ENCODE data around the gene VN1R5.
"Not testable (repeated sequence)": the region's sequence is repeated elsewhere in the genome, so short reads cannot be mapped to it uniquely, and the experiment has no call there.

VN1R5 gene

DNA sequence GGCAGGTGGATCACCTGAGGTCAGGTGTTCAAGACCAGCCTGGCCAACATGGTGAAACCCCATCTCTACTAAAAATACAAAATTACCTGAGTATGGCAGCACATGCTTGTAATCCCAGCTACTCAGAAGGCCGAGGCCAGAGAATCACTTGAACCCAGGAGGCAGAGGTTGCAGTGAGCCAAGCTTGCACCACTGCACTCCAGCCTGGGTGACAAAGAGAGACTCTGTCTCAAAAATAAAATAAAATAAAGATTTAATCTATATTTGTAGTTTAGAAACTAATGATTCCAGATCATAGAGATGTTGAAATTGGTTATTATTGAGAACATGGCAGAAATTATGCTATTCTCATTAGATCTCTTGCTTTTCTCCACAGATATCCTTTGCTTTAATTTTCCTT is at the start of gene VN1R5:
VN1R5 (plus strand) TSS at position 301 of the 400 bp plus-strand sequence.
- DNase-seq = not testable (repeated sequence)

DNA sequence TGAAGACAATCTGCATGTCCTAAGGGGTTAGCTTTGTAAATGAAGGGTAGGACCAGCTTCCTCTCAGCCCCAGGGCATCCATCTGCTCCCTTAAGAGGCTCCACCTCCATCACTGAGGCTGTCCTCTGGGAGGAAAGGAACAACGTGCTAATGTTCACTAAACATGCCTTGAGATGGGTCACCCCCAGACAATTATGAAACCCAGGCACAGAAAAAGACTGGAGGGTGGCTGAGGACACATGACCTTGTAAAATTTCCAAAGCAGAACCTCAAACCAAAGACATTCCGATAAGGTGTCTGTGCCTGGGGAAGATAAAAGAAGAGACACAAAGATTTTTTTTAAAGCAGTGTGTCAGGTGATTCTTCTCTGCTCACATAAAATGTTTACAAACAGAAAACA is 46.5 kb upstream of the VN1R5 start:
- no peak for DNase-seq

DNA sequence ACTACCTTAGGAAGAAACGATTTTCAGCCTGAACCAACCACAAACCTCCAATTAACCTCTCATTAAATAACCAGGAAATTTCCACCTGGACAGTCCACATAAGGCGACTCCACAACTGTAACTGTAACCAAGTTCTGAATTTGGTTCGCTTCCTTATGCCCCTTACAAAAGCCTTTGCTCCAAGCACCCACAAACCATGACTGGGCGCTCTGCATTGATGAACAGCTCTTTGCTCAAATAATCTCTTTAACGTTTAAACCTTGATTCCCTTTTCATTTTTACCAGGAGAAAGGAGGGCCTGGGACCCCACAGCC is 45.9 kb upstream of the VN1R5 start:
- DNase-seq = no peak

DNA sequence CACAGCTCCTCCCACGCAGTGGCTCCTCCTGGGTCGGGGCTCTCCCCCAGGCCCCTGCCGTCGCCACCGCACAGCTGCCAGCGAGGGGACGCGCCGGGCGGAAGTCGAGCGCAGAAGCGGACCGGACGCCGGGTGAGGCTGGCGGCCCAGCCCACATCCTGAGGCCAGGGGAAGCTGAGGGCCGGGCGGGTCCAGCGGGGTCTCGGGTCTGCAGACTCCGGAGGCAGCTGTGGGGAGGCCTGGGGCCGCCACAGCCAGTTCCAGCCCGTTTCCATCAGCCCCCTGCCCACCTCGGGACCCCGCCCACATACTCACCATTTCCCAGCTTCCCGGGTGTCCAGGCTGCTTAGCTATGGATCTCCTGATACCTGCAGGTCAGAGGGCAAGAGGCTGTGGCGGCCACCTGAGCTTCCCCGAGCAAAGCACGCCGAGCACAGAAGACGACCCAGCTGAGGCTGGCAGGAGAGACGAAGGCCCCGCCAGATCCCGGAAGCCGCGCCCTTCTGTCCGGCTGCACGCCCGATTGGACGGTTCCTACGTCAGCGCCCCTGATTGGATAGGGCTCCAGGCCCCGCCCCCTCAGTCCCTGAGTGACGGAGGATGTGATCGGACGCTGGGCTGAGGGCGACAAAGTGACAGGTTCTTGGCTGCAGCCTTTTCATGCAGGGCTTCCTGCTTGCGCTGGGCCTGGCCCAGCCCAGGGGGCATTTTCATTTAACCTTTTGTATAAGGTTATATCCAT is 45.3 kb upstream of the VN1R5 start:
- DNase-seq = peak; percentile 89

DNA sequence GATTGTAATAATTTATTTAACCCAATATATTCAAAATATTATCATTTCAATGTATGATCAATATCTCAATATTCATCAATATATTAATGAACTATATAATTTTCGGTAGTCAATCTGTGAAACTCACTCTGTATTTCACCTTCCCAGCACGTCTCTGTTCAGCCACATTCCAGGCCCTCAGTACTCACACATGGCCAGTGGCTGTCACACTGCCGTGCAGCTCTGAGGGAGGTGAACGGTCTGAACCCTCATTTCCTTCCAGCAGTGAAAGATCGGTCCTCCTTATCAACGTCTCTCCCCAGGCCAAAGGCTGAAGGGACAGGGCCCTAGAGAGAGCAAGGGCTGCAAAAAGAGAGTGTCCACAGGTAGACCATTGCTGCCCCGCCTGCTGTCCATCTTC is 44.5 kb upstream of the VN1R5 start:
- no peak for DNase-seq

DNA sequence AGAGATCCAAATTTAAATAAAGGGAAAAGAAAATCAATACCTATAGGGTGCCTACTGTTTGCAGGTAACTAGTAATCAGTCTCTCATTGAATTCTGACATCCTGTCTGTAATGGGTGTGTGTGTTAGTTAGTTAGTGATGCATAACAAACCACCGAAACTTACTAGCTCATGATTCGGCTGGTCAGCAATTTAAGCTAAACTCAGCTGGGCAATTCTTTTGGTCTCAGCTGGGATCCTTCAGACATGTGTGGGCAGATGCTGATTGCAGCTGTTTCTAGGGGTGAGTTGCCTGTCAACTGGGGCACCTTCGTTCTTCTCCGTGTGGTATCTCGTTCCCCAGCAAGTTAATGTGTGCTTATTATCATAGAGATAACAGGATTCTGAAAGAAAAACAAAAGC is 43.9 kb upstream of the VN1R5 start:
- no peak for DNase-seq

DNA sequence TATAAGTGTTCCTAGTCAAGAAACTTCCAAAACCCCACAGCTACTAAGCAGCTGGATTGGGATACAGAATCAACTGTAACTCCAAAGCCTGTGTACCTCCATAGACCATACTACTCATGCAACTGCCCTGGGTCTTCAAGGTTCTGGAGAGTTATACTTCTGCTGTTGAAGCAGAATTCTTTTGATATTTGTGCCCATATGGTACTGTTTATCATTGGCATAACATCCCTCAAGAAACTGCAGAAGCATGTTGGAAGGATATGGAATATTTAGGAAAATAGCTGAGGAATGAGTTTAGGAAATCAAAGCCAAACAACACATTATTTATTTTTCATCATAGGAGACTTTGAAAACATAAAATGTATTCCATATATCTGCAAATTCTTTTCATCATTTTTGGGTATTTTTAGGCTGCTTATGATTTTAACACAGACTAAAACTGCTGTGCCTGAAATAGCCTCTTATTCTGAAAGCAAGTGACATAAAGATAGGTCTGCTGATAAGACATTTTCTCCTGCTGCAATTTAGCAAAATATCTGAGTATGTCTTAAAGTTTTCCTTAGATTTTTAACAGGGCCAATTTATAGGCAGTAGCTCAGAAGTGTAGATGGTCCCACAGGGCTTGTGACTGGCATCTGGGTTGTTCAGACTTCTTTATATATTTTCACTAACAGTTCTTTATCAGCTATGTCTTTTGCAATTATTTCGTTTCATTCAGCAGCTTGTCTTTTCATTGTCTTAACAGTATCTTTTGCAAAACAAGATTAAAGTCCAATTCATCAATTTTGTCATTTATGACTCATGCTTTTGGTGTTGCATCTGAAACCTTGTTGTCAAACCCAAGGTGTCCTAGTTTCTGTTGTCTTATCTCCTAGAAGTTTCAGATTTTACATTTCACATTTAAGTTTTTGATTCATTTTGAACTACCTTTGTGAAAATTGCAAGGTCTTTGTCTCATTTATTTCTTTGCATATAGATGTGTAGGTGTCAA is 43.0 kb upstream of the VN1R5 start:
- DNase-seq = no peak

DNA sequence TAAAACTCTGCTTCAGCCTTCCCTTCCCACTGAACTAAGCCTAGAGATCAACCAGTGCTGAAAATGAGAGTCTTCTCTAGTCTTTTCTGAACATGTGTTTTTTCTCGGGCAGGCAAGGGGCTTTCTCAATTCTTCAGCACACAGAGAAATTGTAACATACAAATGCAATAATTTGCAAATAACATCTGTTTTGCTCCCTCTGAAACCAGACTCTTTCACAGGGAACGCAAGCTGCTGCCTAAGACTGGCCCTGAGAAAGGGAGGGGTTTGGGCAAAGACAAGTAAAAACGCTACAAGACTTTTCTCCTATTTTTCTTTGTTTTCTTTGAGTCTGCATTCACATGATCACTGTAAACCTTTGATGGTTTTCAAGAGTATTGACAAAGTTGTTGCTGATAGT is 39.6 kb upstream of the VN1R5 start:
- no peak for DNase-seq

DNA sequence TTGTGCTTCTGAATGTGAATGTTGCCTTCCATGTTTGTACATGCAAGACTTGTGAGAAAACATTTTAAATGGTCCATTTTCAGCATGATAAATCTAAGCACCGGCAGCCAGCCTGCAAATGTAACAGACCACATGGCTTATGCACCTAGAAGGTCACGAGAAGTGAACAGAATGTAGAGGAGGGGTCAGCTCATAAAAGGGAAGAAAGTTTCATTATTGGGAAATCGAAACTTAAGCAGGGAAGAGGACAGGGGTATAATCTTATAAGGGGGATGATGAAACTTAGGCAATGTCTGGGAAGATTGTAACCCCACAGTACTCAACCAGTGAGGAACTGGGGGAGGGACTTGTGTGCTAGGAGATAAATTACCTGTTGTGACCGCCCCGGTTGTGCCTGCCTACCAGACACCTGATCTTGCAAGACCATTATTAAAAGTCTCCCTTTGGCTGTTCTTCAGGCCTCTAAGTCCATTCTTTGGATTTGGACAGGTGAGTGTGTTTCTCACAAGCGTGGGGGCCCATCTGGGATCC is 37.7 kb upstream of the VN1R5 start:
- DNase-seq = no peak

DNA sequence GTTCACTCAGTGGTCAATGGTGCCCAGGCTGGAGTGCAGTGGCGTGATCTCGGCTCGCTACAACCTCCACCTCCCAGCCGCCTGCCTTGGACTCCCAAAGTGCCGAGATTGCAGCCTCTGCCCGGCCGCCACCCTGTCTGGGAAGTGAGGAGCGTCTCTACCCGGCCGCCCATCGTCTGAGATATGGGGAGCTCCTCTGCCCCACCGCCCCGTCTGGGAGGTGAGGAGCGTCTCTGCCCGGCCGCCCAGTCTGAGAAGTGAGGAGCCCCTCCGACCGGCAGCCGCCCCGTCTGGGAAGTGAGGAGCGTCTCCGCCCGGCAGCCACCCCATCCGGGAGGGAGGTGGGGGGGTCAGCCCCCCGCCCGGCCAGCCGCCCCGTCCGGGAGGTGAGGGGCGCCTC is 35.6 kb upstream of the VN1R5 start:
- DNase-seq = not testable (repeated sequence)

DNA sequence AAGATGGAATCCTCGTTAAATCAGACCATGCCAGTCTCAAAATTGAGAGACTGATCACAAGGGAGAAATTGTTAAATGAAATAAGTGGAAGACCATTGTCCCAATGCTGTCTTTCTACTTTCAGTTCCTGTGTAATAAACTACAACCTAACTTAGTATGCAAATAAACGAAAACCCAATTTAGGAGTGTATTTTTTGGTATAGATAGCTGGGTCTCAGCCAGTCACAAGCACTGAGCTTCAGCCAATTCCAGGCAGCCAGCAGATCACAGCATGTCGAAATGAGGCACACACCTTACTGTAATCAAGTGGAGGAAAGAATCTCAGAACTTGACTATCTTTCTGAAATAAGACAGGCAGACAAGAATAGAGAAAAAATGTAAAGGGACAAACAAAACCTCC is 33.0 kb upstream of the VN1R5 start:
- DNase-seq = no peak

DNA sequence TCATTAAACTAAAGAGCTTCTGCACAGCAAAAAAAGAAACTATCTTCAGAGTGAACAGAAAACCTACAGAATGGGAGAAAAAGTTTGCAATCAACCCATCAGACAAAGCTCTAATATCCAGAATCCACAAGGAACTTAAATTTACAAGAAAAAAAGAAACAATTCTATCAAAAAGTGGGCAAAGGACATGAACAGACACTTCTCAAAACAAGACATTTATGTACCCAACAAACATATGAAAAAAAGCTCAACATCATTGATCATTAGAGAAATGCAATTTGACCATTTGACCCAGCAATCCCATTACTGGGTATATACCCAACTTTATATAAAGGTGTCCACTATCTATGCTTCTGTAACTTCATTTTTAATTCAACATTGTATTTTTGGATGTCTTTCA is 31.1 kb upstream of the VN1R5 start:
- DNase-seq = no peak

DNA sequence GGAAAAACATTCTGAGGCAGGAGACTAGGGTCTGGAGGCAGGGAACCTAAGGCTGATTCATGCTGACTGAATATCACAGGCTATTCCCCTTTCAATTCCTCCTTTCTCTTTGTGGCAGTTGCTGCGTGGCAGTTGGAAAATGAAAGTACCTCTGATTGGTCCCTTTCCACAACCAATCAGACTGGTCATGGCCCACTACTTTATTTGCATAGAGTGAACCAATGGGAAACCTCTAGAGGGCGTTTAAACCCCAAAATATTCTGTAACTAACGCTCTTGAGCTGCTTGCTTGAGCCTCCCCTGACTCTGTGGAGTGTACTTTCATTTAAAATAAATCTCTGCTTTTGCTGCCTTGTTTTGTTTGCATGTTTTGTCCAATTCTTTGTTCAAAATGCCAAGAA is 27.7 kb upstream of the VN1R5 start:
- DNase-seq = no peak

DNA sequence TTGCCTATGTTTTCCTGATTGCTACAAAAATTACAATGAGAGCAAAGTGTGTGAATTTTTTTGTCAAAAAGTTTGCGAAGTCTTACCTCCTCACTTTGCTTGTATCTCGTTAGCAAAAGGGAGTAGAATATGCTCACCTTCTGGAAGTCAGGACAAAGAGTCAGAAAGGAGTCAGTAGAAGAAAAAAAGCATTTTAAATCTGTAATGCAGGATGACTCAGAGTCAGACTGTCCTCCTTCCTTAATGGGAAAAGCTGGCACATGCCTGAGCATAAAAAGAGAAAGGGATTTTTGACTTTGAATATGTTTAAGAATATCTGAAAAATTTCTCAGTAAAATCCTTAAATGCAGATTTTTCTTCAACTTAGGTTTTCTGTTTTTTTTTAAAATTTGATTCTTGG is 14.2 kb upstream of the VN1R5 start:
- no peak for DNase-seq

DNA sequence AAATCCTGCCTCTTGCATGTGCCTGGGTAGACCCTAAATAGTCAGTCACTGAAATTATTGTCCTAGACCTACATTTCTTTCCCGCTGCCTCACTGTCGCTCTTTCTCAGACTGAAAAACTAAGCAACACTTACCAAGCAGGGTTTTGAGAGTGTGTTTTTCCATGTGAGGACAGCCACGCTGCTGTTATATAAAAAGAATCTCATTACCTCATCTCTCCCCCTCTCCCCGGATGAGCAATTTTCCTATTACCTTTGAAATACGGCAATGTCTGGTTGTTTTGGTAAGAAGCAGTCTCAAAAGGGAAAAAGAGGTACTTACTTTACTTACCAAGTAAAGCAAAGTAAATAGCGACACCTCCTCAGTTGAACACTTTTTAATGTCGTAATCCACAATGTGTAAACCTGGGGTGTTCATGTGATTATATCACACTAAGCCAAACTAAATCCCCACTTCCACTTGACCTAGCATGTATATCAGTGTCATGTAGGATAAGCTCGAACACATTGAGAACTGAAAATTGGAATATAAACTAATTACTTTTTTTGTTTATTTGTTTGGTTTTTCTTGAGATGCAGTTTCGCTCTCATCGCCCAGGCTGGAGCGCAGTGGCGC is 12.2 kb upstream of the VN1R5 start:
- DNase-seq = no peak

DNA sequence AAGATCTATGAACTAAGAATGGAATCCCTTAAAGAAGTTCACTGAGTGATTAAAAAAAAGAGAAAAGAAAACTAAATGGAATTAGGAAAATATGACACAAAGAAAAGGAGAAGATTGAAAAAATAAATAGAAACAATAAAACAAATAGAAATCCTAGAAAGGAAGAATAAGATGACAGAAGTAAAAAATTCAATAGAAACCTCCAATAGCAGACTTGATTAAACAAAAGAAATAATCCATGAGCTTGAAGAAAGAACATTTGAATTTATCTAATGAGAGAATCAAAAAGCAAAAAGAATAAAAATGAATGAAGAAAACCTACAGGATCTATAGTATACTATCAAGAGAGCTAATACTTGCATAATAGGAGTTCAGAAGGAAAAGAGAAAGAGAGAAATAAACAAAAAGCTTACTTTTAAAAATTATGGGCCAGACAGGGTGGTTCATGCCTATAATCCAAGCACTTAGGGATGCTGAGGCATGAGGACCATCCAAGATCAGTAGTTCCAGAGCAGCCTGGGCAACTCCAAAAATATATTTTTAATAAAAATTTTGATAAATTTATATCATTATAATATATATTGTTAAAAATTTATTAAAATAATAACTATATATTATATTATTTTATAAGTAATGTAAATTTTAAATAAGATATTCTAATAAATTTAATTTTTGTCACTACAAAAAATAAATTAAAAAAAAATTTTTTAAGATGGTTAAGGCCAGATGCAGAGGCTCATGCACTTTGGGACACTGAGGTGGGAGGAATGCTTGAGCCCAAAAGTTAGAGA is 9.4 kb upstream of the VN1R5 start:
- DNase-seq = no peak

DNA sequence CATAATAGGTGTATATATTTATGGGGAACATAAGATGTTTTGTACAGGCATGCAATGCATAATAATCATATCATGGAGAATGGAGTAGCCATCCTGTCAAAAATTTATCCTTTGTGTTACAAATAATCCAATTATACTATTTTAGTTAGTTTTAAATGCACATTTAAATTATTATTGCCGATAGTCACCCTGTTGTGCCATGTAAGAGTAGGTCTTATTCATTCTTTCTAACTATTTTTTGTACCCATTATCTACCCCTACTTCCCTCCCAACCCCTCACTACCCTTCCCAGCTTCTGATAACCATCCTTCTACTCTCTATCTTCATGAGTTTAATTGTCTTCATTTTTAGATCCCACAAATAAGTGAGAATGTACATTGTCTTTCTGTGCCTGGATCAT is 8.3 kb upstream of the VN1R5 start:
- DNase-seq = no peak

DNA sequence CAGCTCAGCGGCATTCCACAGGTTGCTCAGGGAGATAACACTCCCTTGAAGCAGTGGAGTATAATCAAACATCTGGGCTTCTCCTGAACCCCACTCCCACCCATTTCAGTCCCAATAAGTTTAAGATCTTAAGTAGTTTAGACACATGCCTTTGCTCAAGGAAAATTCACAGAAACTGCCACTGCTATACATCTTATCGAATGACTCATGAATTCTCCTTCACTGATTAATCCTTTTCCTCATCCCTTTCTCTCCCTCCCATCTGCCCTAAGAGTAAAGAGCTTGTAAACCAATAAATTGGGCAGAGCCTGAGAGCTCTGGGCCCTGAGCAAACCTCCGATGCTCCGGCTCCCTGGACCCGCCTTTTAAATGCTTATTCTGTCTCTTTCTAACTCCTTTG is 10.2 kb downstream of the VN1R5 start:
- DNase-seq = no peak

DNA sequence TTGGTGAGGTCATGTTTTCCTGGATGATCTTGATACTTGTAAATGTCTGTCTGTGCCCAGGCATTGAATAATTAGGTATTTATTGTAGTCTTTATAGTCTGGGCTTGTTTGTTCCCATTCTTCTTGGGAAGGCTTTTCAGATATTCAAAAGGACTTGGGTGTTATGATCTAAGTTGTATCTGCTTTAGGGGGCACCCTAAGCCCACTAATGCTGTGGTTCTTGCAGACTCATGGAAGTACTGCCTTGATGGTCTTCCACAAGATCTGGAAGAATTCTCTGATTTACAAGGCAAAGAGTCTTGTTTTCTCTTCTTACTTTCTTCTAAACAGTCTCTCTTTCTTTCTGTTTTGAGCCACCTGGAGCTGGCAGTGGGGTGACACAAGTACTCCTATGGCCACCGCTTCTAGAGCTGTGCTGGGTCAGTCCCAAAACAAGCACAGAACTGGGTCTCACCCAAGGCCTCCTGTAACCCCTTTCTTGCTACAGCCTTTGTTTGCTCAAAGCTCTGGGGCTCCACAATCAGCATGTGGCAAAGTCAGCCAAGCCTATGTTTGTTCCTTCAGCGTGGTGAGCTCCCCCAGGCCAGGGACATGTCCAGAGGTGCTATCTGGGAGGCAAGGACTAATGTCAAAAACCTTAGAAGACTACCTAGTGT is 12.6 kb downstream of the VN1R5 start:
- DNase-seq = no peak

DNA sequence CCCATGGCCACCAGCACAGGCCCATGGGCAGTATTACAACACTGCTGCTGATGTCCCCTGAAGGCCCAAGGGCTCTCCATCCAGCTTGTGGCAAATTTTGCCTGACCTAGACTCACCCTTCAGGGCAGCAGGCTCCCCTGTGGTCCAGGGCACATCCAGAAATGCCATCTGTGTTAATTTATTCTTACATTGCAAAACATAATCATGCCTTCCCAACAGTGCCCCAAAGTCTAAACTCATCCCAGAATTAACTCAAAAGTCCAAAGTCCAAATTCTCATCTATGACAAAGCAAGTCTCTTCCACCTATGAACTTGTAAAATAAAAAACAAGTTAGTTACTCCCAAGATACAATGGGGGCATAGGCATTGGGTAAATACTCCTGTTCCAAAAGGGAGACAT is 13.3 kb downstream of the VN1R5 start:
- no peak for DNase-seq

DNA sequence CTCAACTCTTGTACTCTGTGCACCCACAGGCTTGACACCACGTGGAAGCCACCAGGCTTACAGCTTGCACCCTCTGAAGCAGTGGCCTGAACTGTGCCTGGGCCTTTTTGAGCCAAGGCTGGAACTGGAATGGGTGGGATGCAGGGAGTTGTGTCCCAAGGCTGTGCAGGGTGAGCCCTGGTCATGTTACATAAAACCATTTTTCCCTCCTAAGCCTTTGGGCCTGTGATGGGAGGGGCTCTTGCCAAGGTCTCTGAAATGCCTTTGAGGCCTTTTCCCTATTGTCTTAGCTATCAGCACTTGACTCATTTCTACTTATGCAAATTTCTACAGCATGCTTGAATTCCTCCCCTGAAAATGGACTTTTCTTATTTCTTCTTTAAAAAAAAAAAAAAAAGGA is 14.1 kb downstream of the VN1R5 start:
- DNase-seq = no peak

DNA sequence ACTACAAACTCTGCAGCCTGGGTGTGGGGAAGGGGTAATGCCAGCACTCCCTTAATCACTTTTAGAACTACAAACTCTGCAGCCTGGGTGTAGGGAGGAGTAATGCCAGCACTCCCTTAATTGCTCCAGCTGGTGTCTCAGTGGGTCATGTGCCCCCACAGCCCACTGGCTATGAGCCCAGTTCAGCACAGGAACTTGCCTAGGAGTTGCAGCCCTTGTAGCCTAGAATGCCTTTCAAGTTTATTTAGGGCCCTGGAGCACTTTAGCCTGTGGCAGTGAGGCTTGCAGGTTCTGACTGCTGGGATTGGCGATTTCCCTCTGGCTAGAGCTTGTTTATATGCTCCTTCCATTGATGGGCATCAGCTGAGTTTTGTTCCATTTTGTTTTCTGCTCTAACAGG is 17.1 kb downstream of the VN1R5 start:
- peak; percentile 71 for DNase-seq
